Mesothelial cell of epicardium (in vitro differentiated cells): Measurements from ENCODE around the gene SRC. TPM values are rescaled to one million over a fixed set of nuclear protein-coding genes. Genes with fewer than 3 reads are reported as not detected.
A peak's percentile ranks its signal among the peaks of the same experiment; 100 is the strongest.
"Not testable (repeated sequence)": the region's sequence is repeated elsewhere in the genome, so short reads cannot be mapped to it uniquely, and the experiment has no call there.

Experiments
- DNase-seq, 2 experiments: peaks; one replicate each; pipeline ENCODE4 v3.0.0; 2021; ENCODE audit warnings: low spot score in 2 of 2; ENCODE audit not compliant: unreplicated experiment in 2 of 2
- H3K27ac Mint-ChIP-seq: 2 replicates; pipeline ENCODE4 v1.8.0; 2021; ENCODE audit warnings: mixed read lengths
- H3K27me3 Mint-ChIP-seq: 2 replicates; pipeline ENCODE4 v1.8.0; 2021; ENCODE audit warnings: low read depth, mixed read lengths
- H3K36me3 Mint-ChIP-seq: 2 replicates; pipeline ENCODE4 v1.8.0; 2021; ENCODE audit warnings: mixed read lengths
- H3K4me1 Mint-ChIP-seq: 2 replicates; pipeline ENCODE4 v1.8.0; 2021; ENCODE audit warnings: mixed read lengths
- H3K4me3 Mint-ChIP-seq: 2 replicates; pipeline ENCODE4 v1.8.0; 2021; ENCODE audit warnings: mild to moderate bottlenecking, moderate library complexity, mixed read lengths
- H3K9me3 Mint-ChIP-seq: 2 replicates; pipeline ENCODE4 v1.8.0; 2021; ENCODE audit warnings: mixed read lengths
- CTCF ChIP-seq: fragments of 200-600 bp; sonication (generic); IDR thresholded peaks from one replicate; pipeline ENCODE4 v1.5.0; 2021; ENCODE audit warnings: antibody characterized with exemption; ENCODE audit not compliant: unreplicated experiment
- total RNA-seq: library from RNA; stranded (reverse); gene quantifications from 3 replicates; pipeline ENCODE4 v1.2.1, GENCODE V29; 2021

SRC gene
- total RNA-seq, 1 donor from 2014 or later = 85.2 TPM

GRCh38 chr20:37334450-37334849, 11.5 kb upstream of the SRC start:
- H3K27ac Mint-ChIP-seq = no peak overlapping the region
- no peak for TF ChIP-seq CTCF
- DNase-seq = no peak

GRCh38 chr20:37335642-37336368, 10.1 kb upstream of the SRC start:
- no peak for DNase-seq
- peaks cover 38% of the 10 kb centered on the region for H3K4me1 Mint-ChIP-seq
- H3K27me3 Mint-ChIP-seq = no peaks in the 10 kb centered on the region
- TF ChIP-seq CTCF = no peak
- no peak overlapping the region for H3K4me3 Mint-ChIP-seq
- peak overlapping the region; percentile 83 for H3K27ac Mint-ChIP-seq
- no peaks in the 10 kb centered on the region for H3K9me3 Mint-ChIP-seq
- H3K36me3 Mint-ChIP-seq = no peaks in the 10 kb centered on the region

More at GRCh38 chr20:37334450-37334849, 11.5 kb upstream of the SRC start:
- Mint-ChIP-seq H3K9me3 (no peaks in the 10 kb centered on the region), H3K4me3 (no peak overlapping the region), H3K27me3 (no peaks in the 10 kb centered on the region), H3K36me3 (no peaks in the 10 kb centered on the region), H3K4me1 (peaks cover 35% of the 10 kb centered on the region)

- Mint-ChIP-seq H3K4me3 (no peak overlapping the region), H3K27me3 (no peaks in the 10 kb centered on the region), H3K36me3 (no peaks in the 10 kb centered on the region), H3K9me3 (no peaks in the 10 kb centered on the region), H3K4me1 (peaks cover 32% of the 10 kb centered on the region), H3K27ac (peak overlapping the region; percentile 83)
- no peak for TF ChIP-seq CTCF
- DNase-seq = no peak
Measured at GRCh38 chr20:37336369-37337207, 9.4 kb upstream of the SRC start.

- no peaks in the 10 kb centered on the region for H3K27me3 Mint-ChIP-seq
- DNase-seq = no peak
- no peak overlapping the region for H3K27ac Mint-ChIP-seq
- H3K36me3 Mint-ChIP-seq = no peaks in the 10 kb centered on the region
- H3K9me3 Mint-ChIP-seq = no peaks in the 10 kb centered on the region
- H3K4me1 Mint-ChIP-seq = peaks cover 25% of the 10 kb centered on the region
- no peak for TF ChIP-seq CTCF
- no peak overlapping the region for H3K4me3 Mint-ChIP-seq
Measured at GRCh38 chr20:37337208-37337991, 8.5 kb upstream of the SRC start.

GRCh38 chr20:37338380-37338779, 7.6 kb upstream of the SRC start:
- not testable (repeated sequence) for H3K36me3 Mint-ChIP-seq, DNase-seq, H3K9me3 Mint-ChIP-seq, H3K27me3 Mint-ChIP-seq, H3K27ac Mint-ChIP-seq, H3K4me3 Mint-ChIP-seq
- H3K4me1 Mint-ChIP-seq = peaks cover 22% of the 10 kb centered on the region

GRCh38 chr20:37339208-37339607, 6.7 kb upstream of the SRC start:
- Mint-ChIP-seq H3K4me3 (no peak overlapping the region), H3K36me3 (no peaks in the 10 kb centered on the region), H3K27ac (peak overlapping the region; percentile 9), H3K9me3 (no peaks in the 10 kb centered on the region), H3K27me3 (no peaks in the 10 kb centered on the region), H3K4me1 (peaks cover 23% of the 10 kb centered on the region)
- no peak for TF ChIP-seq CTCF
- no peak for DNase-seq

GRCh38 chr20:37339764-37340109, 6.2 kb upstream of the SRC start:
- peaks cover 29% of the 10 kb centered on the region for H3K4me1 Mint-ChIP-seq
- H3K9me3 Mint-ChIP-seq, H3K4me3 Mint-ChIP-seq, H3K36me3 Mint-ChIP-seq, DNase-seq, H3K27ac Mint-ChIP-seq, H3K27me3 Mint-ChIP-seq: not testable (repeated sequence)
